HG02610 (cell line): ENCODE results near the gene LRRC47.
A peak's percentile ranks its signal among the peaks of the same experiment; 100 is the strongest.

Experiments used
- ATAC-seq: cut with Tn5 transposase; IDR thresholded peaks from one replicate; pipeline ENCODE4 v1.9.1; 2021; ENCODE audit warnings: mild to moderate bottlenecking, moderate library complexity; ENCODE audit not compliant: unreplicated experiment

LRRC47 gene

DNA sequence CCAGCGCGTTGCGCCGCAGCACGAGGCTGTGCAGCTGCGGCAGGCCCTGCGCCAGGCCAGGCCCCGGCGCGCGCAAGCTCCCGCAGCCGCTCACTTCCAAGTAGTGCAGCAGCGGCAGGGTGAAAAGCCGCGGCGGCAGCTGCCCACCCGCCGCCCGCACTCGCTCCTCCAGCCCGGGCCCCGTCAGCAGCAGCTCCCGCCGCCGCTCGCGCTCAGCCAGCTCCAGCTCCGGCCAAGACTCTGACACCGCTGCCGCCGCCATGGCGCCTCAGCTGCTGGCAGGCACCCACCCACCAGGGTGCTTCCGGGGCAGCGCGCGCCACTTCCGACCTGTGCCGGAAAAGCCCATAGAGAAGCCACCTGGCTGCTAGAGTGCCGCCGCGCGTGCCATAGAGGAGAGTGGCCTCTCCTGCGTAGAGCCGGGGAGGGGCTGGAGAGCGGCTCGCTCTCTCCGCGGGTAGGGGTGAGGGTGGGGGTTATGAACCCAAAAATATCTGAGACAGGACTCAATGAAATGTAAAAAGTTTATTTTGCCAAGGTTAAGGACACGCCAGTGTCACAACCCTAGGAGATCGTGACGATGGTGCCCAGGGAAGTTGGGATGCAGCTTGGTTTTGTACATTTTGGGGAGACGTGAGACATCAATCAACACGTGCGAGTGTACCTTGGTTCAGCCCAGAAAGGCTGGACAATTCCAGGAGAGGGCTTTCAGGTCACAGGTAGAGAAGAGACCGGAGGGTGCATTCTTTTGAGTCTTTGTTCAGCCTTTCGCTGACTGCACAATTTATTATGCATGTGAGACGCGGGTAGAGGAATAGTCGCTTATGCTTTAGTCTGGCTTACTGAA is at the start of gene LRRC47:
TSS of gene LRRC47 (minus strand) at position 284 of the 847 bp plus-strand sequence. CDS start at position 262, 22 bp downstream.
- peak; percentile 86 for ATAC-seq

DNA sequence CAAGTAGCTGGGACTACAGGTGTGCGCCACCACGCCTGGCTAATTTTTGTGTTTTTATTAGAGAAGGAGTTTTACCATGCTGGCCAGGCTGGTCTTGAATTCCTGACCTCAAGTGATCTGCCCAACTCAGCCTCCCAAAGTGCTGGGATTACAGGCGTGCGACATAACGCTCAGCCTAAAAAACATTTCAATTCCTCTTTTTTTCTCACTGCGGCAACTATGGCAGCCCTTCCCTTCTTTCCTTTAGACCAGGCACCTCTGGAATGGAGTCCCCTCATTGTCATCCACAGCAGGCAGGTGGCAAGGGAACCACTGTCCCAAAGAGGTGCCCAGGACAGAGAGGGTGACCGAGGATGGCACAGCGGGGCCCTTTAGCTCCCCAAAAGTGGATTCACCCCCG is 46.6 kb upstream of the LRRC47 start:
- no peak for ATAC-seq

DNA sequence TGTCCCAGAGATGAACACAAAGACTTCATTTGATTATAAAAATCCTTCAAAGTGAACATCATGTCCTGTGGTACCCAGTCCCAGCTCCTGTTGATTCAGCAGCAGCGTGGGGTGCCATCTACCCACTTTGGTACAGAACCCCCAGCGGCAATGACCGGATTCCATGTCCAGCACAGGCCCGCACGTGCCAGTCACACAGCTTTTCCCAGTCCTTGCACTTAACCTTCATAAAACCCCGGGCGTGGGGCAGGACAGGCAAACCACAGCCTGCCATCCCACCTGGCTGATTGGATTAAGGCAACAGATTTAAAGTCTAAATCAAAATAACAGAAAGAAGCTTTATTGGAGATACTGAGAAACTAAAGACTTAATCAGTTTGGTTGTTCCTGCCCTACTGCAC is 45.2 kb upstream of the LRRC47 start:
- no peak for ATAC-seq

DNA sequence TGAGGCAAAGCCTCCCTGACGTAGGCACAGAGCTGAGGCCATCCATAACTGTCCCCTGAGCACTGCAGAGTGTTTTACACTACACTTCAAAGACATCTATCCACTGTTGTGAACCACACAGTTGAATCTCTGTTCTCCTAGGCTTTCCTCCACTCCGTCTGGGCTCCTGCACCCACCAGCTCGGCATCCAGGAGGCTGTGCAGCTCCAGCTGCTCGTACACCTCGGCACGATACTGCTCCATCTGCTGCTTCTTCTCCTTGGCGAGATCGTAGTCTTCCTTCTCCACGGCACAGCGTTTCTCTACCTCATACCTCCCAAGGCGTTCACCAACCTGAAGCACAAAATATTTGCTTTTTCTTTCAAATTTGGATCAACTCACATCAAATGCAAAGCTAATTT is 42.5 kb upstream of the LRRC47 start:
- no peak for ATAC-seq

DNA sequence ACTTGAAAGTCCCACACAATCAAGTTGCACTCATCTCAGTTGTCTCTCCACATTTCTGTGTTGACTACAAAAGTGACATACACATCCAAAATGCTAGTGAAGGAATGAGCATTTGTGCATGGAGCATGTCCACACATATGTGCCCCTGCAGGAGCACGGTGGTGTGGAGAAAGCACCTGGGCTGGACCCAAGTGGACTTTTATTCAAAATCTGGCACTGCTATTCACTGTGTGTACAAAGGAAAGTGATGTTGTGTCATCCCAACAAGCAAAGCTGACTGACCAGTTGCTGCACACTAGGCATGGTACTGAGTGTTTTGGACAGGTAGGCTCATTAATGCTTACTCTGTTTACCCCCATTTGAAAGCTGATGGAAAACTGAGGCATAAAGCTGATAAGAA is 41.4 kb upstream of the LRRC47 start:
- no peak for ATAC-seq

DNA sequence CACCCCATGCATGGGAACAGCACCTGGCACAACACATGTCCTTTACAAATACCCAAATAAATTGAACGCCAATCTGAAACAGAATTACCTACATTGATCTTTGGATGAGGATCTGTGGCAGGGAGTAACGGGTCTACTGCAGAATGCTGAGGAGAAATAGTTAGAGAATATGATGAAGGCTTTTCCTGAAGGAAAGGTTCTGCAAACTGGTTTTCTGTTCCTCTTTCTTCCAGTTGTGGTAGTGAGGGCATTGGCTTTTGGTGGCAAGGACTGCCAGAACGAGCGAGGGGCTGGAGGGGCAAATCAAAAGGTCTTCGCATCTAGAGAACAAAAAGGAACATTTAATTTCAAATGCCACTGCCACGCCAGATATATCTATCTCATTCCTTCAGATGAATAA is 40.9 kb upstream of the LRRC47 start:
- ATAC-seq: no peak

GRCh38 chr1:3836421-3836820 is 40.1 kb upstream of the LRRC47 start:
- no peak for ATAC-seq

GRCh38 chr1:3834701-3835100 is 38.4 kb upstream of the LRRC47 start:
- ATAC-seq: no peak

DNA sequence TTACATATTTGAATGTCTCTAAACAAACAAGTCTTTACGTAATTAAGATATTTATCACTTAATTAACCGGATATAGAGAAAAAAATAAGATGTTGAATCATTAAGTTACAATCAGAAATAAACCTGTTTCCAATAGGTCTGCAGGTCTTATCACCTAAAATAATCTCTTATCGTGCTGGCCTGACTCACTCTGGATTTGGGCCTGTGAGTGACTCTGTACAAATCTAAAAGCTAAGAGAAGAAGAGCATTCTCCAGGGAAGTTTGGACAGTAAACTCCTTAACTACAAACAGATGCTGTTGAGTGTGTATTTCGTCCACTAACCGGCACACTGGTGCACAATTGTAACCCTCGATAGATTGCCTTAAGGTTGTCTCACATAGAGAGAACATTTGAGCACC is 35.4 kb upstream of the LRRC47 start:
- no peak for ATAC-seq

DNA sequence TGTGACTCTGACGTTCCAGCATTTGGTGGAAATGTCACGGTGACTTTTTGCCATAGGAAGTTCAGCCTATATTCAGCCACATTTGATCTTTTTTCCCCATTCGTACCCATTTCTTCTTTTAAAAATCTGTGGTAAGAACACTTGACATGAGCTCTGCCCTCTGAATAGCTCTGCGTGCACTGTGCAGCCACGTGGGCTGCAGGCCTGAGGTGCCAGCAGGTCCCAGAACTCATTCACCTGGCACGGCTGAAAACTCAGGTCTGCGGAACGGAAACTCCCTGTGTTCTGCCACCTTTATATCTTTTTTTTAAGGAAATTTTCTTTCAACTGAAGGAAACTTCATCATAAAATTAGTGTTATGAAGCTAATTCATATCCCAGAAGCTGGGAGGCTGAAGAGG is 32.1 kb upstream of the LRRC47 start:
- no peak for ATAC-seq

- ATAC-seq: no peak
Measured at GRCh38 chr1:3827813-3828307, 31.6 kb upstream of the LRRC47 start.

DNA sequence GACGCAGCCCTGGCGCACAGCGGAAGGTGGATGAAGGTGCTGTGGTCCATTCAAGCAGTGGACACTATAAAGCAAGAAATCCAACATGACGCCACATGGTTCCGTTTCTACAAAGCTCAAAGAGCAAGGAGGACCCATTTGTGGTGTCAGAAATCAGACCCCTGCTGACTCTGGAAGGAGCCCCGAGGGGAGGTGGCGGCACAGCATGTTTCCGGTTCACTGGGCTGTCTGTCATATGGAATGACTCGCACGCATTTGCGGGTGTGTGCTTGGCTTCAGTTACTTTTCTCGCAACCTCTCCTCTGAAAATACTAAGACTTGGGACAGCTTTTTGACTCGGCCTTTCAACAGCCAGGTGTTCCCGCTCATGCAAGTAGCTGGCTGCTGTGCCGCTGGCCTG is 29.1 kb upstream of the LRRC47 start:
- no peak for ATAC-seq

GRCh38 chr1:3824650-3825049 is 28.4 kb upstream of the LRRC47 start:
- ATAC-seq: no peak

DNA sequence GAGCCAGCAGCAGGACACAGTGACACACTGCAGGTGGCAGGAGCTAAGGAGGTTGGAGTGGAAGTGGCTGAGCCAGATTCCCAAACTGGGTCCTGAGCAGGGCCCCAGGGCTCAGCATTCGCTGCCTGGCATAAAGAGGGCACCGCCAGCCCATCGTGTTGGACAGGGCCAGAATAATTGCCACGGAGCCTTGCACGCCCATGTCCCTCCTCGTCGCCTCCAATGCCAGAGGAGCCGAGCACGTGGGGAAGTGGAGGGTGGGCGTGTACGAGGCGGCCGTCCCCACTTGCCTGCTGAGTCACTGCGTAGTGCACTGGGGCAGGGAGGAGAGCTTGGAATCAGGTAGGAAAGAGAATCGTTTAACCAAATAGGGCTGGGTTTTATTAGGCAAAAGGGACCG is 26.1 kb upstream of the LRRC47 start:
- no peak for ATAC-seq

DNA sequence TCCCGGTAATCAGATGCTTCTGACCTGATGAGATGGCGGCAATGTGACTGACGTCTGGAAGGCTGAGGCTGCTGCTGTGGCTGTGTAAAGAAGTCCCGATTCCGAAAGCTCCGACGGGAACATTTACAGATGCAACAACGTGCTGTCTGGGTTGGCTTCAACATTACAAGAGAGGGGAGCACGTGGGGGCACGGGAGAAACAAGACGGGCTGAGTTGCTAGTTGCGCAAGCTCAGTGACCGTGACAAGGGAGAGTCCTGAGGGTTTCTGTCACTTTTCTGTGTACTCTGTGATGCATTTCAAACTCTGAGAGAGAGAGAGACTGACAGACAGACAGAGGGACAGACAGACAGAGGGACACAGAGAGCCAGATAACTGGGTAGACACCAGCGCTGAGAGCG is 25.6 kb upstream of the LRRC47 start:
- no peak for ATAC-seq

DNA sequence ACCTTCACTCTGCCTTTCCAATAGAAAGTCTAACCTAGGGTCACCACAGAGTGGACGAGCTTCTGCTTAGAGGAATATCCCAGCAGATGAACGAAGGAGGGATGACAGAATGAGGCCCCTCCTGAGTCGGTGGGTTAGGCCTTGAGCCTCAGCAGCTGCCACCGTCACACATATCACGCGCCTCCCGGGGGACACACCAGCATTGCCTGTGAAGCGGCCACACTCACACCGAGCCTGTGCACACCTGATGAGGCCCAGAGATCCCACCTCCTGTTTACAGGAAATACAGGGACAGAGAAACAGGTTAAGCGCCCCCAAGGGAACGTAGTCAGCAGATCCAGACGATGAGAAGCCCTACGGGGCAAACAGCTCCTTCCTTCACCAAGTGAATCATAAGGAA is 25.1 kb upstream of the LRRC47 start:
- no peak for ATAC-seq

- ATAC-seq: no peak
Measured at GRCh38 chr1:3821004-3821403, 24.7 kb upstream of the LRRC47 start.

DNA sequence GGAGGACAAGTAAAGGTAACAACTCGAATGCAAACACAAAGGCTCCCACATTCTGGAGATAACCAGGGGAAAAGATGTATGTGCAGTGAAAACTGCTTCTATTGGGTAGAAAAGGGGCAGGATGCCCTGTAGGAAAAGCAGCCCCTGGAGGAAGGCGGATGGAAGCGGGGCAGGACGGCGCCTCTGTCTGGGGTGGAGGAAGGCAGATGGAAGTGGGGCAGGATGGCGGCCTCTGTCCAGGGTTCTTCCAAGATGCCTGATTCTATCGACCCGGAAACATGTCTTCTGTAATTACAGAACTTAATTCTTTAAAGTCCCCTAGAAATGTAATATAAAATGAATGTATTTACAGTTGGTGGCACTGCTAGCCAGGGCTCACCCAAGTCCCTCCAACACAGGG is 24.0 kb upstream of the LRRC47 start:
- no peak for ATAC-seq

DNA sequence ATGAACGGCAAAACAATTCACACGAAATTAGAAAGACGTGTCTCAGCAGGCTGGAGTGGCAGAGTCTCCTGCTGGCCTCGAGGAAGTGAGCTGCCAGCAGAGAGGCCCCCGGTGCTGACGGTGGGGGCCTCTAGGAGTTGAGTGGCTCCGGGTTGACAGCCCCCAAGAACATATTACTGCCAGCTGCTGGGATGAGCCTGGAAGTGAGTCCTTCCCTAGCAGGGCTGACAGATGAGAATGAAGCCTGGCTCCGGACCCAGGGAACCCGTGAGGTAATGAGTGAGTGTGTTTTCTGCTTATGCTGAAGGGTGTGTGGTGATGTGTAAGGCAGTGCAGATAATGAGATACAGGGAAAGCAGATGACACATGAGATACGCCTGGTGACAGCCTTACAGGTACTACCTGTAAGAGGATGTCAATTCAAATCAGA is 23.5 kb upstream of the LRRC47 start:
- ATAC-seq: no peak

GRCh38 chr1:3817821-3818597 is 21.7 kb upstream of the LRRC47 start:
- no peak for ATAC-seq

- ATAC-seq: no peak
Measured at GRCh38 chr1:3817138-3817740, 20.9 kb upstream of the LRRC47 start.
